Activated CD4-positive, CD25-positive, alpha-beta regulatory T cell treated with anti-CD3 and anti-CD28 coated beads, Interleukin-2, amount 50 U/mL, for 16 hours (primary cell): ENCODE data around the gene CNDP1.

Source experiments
- DNase-seq: peaks from one replicate; pipeline ENCODE4 v3.0.0-alpha.2; 2020; ENCODE audit warnings: low read depth, low spot score

CNDP1 gene

GRCh38 chr18:74506448-74507084 is 27.7 kb upstream of the CNDP1 start:
- no peak for DNase-seq

DNA sequence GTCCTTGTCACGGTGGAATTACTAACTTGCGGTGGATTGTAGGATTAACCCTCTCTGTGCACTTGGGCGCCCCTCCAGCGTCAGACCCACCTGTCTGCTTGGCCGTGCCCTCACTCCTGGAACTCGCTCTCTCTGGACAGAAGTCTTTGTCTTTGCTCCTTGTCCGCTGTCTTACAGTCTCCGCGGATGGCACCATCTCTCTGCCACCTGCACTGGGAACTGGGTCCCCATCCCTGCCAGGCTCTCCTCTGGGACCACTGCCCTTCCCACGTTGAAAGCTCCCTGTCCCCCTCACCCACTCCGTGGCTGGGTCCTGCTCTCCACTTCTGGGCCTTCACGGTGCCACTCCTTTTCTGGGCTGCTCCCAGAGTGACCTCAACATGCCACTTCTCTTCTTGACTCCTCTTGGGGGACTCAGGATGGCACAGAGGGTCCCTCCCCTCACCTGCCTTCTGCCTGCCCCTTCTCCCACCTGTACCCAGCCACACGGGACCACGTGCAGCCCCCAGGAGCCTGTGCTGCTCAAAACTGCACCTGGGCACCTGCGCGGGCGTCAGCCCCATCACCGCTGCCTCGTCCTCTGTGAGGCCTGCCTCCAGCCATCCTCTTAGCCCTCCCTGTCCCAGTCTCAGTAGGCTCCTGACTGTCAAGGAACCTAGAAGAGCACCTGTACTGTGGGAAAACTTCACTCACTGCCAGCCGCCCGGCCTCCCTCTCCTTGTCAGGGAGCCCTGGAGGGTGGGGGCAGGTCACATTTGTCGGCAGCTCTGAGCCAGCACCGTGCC is 27.0 kb upstream of the CNDP1 start:
- no peak for DNase-seq

DNA sequence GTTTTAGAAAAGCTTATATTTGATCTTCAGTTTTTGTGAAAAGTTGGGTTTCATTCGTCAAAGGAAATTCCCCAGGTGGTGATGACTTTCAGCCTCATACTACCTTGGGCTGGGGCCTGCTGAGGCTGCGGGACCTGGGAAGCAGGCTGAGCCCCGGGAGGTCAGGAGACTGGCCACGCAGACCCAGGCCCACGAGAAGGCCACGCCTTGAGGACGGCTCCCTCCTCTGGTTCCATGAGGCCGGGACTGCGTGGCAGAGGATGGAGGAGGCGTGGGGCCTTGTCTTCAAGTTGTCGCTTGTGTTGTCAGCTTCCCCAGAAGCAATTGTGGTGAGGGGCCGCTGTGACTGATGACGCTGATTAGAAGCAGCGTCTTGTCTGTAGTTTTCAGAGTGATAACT is 26.4 kb upstream of the CNDP1 start:
- DNase-seq: no peak

DNA sequence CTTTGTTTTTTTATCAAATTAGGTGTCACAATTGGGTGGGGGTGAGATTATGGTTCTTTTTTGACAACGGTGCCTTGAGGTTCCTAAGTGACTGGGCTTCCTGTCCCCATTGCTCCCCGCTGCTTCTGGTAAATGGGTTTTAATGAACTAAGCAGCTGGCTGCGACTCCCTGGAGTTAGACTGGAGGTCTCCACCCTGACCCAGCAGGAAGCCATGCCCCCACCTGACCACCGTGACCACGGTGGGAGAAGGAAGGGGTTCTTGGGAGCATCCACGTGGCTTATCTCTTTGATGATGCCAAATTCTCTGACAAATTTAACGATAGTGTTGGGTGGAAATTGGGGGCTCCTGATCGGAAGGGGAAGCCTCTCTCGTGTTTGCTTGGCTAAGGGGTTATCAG is 25.9 kb upstream of the CNDP1 start:
- no peak for DNase-seq

GRCh38 chr18:74508821-74509225 is 25.5 kb upstream of the CNDP1 start:
- DNase-seq: no peak

GRCh38 chr18:74509856-74510769 is 24.2 kb upstream of the CNDP1 start:
- no peak for DNase-seq

GRCh38 chr18:74510770-74511095 is 23.6 kb upstream of the CNDP1 start:
- DNase-seq: no peak

DNA sequence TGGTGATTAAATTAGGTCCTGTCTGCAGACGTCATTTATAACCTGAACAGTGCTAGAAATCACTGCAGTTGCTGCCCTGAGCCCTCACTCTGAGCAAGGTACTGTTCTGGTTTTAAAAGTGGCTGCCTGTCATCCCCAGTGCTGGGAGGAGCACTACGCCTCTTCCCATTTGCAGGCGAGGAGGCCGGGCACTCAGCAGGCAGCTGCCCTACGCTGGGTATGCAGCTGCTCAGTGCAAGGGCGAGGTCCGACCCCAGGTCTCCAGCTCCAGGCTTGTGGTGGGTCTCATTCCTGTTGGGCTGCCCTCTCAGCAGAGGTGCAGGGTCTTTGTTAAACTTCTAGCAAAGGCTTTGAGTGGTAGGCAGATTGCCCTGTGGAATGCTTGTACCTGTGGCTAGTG is 22.5 kb upstream of the CNDP1 start:
- DNase-seq: no peak

- DNase-seq: no peak
Observed at GRCh38 chr18:74512321-74513053, 21.8 kb upstream of the CNDP1 start.

- no peak for DNase-seq
Observed at GRCh38 chr18:74513149-74513882, 21.0 kb upstream of the CNDP1 start.

DNA sequence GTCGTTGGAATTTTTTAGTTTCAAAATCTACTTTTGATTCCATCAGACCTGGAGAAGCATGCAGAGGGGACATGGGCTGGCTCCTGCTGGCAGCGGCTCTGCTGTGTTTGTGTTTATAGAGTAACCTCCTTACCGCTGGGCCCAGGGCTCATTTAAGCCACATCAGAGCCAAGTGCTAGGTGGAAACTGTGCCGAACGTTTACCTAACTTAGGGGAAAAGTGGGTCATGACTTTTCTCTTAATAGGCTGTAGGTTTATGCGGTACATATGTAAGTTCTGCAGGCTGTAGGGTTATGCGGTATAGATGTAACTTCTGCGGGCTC is 20.5 kb upstream of the CNDP1 start:
- no peak for DNase-seq

DNA sequence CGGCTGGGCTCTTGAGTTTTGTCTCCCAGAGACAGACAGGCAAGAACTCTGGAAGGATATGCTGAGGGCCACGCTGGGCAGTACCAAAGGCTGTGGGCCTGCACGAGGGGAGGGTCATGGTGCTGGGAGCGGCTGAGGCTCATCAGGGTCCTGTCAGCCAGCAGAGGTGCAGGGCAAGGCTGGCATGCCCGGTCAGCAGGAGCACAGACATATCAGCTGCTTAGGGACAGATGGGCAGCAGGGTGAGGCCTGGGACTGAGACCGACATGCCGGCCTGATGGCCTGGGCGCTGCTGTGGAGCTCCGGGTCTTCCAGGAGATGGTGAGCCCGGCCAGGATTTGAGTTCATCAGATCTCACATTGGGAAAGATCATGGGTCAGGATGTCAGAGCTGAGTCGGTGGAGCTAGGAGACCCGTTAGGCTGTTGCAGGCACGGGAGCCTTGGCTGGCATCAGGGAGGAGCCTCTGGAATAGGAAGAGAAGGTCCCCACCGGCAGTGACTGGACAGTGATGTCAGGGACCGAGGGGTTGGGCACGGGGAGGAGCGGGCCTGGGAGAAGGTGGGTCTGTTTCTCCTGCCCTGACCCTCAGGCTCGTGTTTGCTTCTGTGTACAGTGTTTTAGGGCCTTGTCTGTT is 19.3 kb upstream of the CNDP1 start:
- DNase-seq: no peak

DNA sequence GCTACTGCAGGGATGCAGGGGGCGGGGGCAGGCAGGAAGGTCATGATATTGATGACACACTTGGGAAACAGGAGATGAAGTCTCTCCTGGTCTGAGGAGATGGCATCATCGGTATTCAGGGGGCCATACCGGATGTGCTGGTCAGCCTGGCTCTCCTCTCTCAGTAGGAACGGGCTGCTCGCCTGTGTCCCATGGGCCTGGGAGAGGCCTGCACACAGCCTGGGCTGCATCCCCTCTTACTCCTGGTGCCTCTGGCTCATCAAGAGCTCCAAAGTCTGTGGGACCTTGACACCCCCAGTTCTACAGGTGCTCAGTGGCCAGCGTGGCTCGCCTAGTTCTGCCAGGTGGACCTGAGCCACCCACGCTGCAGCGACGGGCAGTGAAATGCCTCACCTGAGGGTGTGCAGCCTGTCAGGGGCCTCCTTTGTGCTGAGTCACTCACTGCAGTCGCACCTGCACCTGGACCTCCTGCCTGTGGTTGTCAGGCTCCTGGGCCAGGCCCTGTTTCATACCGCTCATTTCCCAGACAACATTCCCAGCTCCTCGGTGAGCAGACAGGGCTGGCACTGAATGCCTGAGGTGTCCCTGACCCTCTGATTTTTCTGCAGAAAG is 18.6 kb upstream of the CNDP1 start:
- no peak for DNase-seq

GRCh38 chr18:74516271-74517235 is 17.7 kb upstream of the CNDP1 start:
- no peak for DNase-seq

DNA sequence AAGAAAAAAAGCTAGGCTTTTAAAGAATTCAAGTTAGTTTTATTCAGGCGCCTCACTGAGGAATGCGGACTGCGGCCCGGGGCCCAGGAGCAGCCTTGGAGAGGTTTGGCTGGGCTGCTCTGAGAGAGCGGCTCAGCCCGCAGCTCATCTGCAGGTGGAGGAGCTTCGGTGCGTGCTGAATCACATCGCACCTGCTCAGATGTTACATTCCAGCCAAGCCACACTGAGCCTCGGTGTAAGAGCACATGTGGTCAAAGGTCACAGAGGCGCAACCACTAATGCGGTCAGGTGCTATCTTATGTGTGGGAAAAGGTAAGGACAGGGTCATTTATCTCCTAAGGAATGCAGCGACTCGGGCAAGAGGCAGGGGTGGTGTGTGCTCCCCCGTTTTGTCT is 17.1 kb upstream of the CNDP1 start:
- no peak for DNase-seq

- DNase-seq: no peak
Observed at GRCh38 chr18:74518456-74519295, 15.6 kb upstream of the CNDP1 start.

- DNase-seq: no peak
Observed at GRCh38 chr18:74519320-74520095, 14.8 kb upstream of the CNDP1 start.
